HG02610 (cell line): Measurements from ENCODE around the gene RNF40.
"Not testable (repeated sequence)": the region's sequence is repeated elsewhere in the genome, so short reads cannot be mapped to it uniquely, and the experiment has no call there.

Experiments used
- ATAC-seq: cut with Tn5 transposase; IDR thresholded peaks from one replicate; pipeline ENCODE4 v1.9.1; 2021; ENCODE audit warnings: mild to moderate bottlenecking, moderate library complexity; ENCODE audit not compliant: unreplicated experiment

RNF40 gene

DNA sequence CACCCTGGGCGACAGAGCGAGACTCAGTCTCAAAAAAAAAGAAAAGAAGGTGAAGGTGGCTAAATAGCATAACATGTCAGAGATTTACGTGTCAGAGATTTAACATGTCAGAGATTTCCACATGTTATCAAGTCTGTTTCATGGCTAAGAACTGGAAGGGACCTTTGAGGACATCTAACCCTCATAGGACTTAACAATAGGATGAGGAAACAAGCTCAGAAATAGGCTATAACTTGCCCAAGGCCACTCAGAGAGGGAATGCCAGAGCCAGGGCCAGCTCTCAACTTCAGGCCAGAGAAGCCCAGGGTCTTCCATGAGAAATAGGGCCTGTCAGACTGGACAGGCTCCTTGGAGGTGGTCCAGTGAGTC is 51.7 kb downstream of the RNF40 start:
- no peak for ATAC-seq

DNA sequence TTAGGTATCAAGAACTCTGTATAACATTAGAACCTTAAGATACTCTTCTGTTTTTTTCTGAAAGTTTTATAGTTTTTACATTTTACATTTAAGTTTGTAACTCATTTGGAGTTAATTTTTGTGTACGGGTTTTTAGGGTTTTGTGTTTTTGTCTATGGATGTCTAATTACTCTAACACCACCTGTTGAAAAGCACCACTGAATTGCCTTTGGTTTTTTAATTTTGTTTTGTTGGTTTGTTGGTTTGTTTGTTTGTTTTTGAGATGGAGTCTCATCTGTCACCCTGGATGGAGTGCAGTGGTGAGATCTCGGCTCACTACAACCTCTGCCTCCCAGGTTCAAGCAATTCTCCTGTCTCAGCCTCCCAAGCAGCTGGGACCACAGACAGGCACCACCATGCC is 54.6 kb downstream of the RNF40 start:
- ATAC-seq = no peak

DNA sequence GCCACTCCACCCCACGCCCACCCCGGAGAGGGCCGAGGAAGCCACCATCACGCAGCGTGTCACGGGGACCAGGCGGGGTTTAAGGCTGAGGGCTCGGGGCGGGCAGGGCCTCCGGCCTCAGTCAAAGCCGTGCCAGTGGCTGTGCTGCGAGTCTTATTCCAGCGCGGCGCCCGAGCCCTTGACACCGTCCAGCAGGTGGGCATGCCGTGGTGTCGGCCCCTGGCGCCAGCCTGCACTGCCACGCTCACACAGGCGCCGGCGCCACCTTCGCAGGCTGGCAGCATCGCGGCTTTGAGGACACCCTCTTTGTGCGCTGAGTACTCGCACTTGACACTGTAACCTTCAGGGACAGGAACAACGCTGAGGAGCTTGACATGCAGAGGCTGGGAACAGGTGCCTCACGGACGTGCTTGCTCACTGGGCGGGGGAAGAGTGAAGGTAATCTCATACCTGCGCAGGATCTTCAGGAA is 58.9 kb downstream of the RNF40 start:
- no peak for ATAC-seq

DNA sequence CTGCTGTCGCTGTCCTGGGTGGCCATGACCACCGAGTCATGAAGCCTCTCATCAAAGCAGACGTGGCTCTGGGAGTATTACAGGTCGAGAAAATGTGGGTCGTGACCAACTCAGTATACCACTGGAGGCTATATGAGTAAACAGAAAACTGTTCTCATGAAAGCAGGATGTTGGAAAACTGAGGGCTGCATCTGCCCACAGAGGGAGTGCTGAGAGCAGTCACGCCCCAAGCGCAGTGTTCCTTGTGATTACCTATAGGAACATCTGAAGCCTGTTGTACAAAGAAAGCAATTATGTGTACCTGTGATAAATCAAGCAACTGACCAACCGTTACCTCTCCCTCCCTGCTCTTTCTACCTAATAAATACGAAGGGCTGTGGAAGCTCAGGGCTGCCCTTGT is 59.3 kb downstream of the RNF40 start:
- ATAC-seq = not testable (repeated sequence)

DNA sequence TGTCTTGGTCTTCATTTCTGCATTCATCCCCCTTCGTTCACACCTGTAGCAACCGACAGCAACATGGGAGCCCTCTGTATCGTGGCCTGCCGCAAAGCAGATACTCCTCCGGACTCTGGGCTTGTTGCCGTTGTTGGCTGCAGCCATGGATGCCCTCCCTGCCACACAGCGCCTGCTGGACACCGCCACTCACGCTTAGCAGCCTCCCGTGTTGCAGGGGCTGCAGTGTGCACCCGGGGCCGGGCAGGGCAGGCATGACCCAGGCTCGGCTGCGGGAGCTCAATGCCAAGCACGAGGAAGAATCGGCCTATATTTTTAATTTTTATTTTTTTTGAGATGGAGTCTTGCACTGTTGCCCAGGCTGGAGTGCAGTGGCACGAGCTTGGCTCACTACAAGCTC is 59.8 kb downstream of the RNF40 start:
- ATAC-seq = no peak
